RWPE2 (cell line): ENCODE results near the gene PLCB1.

Experiments
- ATAC-seq: fragments of 200-7000 bp; cut with Tn5 transposase; 3 replicates; pipeline ENCODE4 v1.9.1; 2021; ENCODE audit warnings: low read depth
- DNase-seq: peaks from one replicate; pipeline ENCODE4 v3.0.0-alpha.2; 2020; ENCODE audit warnings: low spot score
- H3K27ac ChIP-seq: fragments of 450-650 bp; 2 replicates; pipeline ENCODE4 v1.5.1; 2017; ENCODE audit warnings: mild to moderate bottlenecking; ENCODE audit not compliant: poor library complexity, severe bottlenecking
- H3K27me3 ChIP-seq: fragments of 250-450 bp; sonication (Bioruptor Pico); 2 replicates; pipeline ENCODE4 v1.5.1; 2021; ENCODE audit warnings: mild to moderate bottlenecking, moderate library complexity; ENCODE audit not compliant: insufficient read depth, poor library complexity, severe bottlenecking
- H3K36me3 ChIP-seq: fragments of 250-450 bp; sonication (Bioruptor Pico); 2 replicates; pipeline ENCODE4 v1.5.1; 2020; ENCODE audit warnings: low read depth, mild to moderate bottlenecking, moderate library complexity
- H3K4me1 ChIP-seq: fragments of 250-450 bp; sonication (Bioruptor Pico); 2 replicates; pipeline ENCODE4 v1.5.1; 2021; ENCODE audit warnings: mild to moderate bottlenecking, moderate library complexity; ENCODE audit not compliant: insufficient read depth, poor library complexity, severe bottlenecking
- H3K4me3 ChIP-seq: fragments of 250-450 bp; sonication (Bioruptor Pico); 2 replicates; pipeline ENCODE4 v1.5.1; 2021; ENCODE audit warnings: mild to moderate bottlenecking, moderate library complexity; ENCODE audit not compliant: severe bottlenecking
- H3K9me3 ChIP-seq: fragments of 250-450 bp; sonication (Bioruptor Pico); 2 replicates; pipeline ENCODE4 v1.5.1; 2021; ENCODE audit warnings: mild to moderate bottlenecking, moderate library complexity; ENCODE audit not compliant: severe bottlenecking
- TF ChIP-seq, protein P1 (sequence below): fragments of 450-650 bp; IDR thresholded peaks from one replicate; pipeline ENCODE4 v1.5.1; 2017; ENCODE audit warnings: mild to moderate bottlenecking, moderate library complexity; ENCODE audit not compliant: poor library complexity, severe bottlenecking

Gene PLCB1

DNA sequence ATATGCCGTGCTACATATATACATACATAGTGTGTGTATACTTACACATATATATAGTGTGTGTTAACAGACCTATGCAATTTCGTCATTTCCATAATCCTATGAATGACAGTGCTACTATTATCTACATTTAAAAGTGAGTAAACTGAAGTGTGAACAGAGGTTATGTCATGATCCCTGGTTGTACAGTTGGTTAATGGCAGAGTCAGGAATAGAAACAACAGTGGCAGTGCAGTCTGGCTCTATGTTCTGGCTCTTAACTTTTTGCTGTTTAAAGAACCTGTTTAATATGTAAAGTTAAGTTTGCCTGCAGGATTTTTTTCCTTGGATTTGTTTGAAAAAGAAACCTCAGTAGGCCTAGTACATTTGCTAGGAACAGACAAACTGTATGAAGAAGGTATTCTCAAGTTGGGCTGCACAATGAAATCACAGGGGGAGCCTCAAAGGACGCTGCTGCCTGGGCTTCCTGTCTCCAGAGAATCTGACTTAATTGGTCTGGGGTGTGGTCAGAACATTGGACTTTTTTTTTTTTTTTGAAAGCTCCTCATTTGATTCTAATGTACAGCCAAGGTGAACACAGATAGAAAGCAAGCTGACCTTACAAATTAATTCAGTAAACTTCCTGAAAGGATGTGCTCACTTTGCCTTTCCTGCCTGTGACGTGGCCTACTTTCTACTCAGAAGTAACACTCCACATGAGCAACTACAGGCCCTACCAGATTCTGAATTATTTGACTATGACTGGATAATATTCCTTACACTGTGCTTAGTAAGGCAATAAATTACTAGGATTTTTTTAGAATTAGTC, 29.4 kb downstream of the PLCB1 start:
- Histone ChIP-seq H3K9me3 (no peaks in the 10 kb centered on the region), H3K27ac (no peak overlapping the region), H3K27me3 (no peaks in the 10 kb centered on the region), H3K4me3 (no peak overlapping the region), H3K36me3 (no peaks in the 10 kb centered on the region), H3K4me1 (no peaks in the 10 kb centered on the region)
- no peak for ATAC-seq
- TF ChIP-seq, protein P1, sequence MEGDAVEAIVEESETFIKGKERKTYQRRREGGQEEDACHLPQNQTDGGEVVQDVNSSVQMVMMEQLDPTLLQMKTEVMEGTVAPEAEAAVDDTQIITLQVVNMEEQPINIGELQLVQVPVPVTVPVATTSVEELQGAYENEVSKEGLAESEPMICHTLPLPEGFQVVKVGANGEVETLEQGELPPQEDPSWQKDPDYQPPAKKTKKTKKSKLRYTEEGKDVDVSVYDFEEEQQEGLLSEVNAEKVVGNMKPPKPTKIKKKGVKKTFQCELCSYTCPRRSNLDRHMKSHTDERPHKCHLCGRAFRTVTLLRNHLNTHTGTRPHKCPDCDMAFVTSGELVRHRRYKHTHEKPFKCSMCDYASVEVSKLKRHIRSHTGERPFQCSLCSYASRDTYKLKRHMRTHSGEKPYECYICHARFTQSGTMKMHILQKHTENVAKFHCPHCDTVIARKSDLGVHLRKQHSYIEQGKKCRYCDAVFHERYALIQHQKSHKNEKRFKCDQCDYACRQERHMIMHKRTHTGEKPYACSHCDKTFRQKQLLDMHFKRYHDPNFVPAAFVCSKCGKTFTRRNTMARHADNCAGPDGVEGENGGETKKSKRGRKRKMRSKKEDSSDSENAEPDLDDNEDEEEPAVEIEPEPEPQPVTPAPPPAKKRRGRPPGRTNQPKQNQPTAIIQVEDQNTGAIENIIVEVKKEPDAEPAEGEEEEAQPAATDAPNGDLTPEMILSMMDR = no peak
- DNase-seq = no peak

DNA sequence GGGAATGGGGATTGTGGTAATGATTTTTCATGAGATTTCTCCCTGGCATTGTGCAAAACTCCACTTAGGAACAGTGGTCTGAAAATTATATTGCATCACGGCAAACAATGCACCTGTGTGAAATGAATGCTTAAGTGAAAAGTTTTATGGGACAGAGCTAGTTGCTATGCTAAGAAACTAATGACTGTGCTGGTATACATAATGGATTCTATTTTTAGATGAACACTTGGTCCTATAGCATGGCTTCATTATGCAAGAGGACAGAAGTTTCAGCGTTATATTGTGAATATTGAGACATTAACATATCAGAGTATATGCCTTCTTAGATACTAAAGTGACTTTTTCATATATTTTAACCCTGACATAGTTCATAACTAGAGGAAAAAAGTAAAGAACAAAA, 30.5 kb downstream of the PLCB1 start:
- no peak overlapping the region for H3K4me3 ChIP-seq
- no peak for ATAC-seq
- H3K36me3 ChIP-seq = no peaks in the 10 kb centered on the region
- TF ChIP-seq, protein P1 = no peak
- DNase-seq = no peak
- no peak overlapping the region for H3K27ac ChIP-seq
- no peaks in the 10 kb centered on the region for H3K9me3 ChIP-seq
- no peaks in the 10 kb centered on the region for H3K4me1 ChIP-seq
- H3K27me3 ChIP-seq = no peaks in the 10 kb centered on the region

DNA sequence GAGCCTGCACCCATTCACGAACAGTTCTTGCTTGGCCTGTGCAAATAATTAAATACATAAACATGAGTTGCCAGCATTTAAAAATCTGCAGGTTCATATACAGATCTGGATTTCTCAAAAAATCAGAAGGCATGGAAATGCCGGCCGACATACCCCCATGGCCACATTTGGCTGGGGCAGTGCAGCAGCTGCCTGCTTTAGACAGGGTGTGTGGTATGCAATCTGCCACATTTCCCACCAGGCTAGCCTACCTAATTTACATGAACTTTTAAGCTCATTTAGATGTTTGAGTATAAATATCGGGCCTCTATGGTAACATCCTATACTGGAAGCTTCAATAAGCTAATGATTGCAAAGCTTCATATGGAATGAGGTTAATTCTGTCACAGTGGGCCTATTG, 31.5 kb downstream of the PLCB1 start:
- ATAC-seq (no peak), DNase-seq (no peak)
- no peak overlapping the region for H3K27ac ChIP-seq
- H3K27me3 ChIP-seq = no peaks in the 10 kb centered on the region
- no peaks in the 10 kb centered on the region for H3K4me1 ChIP-seq
- no peak overlapping the region for H3K4me3 ChIP-seq
- TF ChIP-seq, protein P1 = no peak
- no peaks in the 10 kb centered on the region for H3K36me3 ChIP-seq
- no peaks in the 10 kb centered on the region for H3K9me3 ChIP-seq

DNA sequence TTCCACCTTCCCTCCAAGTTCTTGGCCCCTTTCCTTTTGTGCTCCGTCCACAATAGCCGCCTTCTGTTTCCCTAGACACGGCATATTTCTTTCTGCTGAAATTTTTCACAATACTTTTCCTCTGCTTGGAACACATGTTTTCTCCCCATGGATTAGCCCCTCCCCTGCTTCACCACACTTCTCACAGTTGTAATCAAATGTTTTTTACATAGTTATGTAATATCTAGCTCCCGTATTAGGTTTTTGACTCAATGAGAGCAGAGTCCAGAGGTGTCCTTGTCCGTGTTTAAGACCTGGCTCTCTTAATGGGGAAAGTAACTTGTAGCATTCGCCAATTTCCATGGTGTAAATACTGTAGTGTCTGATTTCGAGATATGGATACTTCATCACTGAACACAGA, 34.7 kb downstream of the PLCB1 start:
- DNase-seq (no peak), ATAC-seq (no peak)
- Histone ChIP-seq H3K36me3 (no peaks in the 10 kb centered on the region), H3K27me3 (no peaks in the 10 kb centered on the region), H3K9me3 (no peaks in the 10 kb centered on the region), H3K27ac (no peak overlapping the region), H3K4me1 (no peaks in the 10 kb centered on the region), H3K4me3 (no peak overlapping the region)
- TF ChIP-seq, protein P1 = no peak

DNA sequence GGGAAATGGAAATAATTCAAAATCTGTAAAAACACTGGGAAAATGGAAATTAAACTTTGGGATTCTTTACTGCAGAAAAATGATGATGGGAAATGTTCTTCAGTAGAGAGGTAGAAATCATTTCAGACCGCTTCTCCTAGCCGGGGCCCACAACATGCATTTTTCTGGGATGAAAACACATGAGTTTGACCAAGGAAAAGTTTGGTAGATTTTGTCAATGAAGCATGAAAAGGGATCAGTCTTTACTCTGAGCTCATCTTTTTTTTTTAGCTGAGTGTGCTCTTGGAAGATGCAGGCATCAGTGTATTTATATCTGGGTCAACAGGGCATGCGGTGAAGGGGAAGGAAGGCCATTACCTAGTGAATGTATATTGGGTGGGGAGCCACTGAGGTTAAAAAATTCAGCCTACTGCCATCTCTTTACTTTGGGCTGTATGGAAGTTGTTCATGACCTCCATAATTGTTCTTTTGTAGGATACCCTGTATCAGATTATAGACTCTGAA, 36.8 kb downstream of the PLCB1 start:
- Histone ChIP-seq H3K27me3 (no peaks in the 10 kb centered on the region), H3K4me1 (no peaks in the 10 kb centered on the region), H3K36me3 (no peaks in the 10 kb centered on the region), H3K9me3 (no peaks in the 10 kb centered on the region), H3K27ac (no peak overlapping the region), H3K4me3 (no peak overlapping the region)
- TF ChIP-seq, protein P1 = no peak
- DNase-seq (no peak), ATAC-seq (no peak)
